Measurements from ENCODE around the gene NUP210L. TPM values are rescaled to one million over a fixed set of nuclear protein-coding genes. Genes with fewer than 3 reads are reported as not detected.

The NUP210L gene
- total and polyA plus RNA-seq, 9 of the 15 experiments (the other 6 are each of a cell fraction or from before 2014, with no cell fraction given), result 0.01 to 0.04 TPM; not detected in 7

DNA sequence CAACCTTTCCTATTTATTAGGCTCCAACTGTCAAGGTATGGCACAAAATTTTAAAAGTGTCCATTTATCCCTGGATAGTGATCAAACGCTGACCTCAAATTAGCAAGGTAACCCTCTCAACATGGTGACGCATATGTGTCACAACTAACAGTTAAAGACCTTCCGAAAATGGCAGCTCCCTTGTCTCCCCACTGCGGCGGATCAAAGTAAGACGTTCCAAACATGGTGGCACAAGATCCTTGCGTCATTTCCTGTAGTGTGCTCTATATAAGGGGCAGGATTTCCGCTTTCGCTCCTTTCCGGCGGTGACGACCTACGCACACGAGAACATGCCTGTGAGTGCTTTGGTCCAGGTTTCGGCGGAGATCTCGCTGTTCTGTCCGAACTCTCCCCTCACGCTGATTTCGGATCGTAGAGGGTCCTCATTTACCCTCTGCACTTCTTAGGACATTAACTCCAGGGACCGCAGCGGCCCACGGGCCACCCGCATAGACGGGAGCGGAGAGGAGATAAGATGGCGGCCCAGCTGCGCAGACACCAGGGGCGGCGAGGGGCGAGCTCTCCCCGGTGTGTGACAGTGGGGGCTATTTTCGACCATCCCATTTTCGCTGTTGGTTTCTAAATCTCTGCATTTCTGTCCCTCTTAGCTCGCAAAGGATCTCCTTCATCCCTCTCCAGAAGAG, 164.3 kb downstream of the NUP210L start, which contains the start of gene RPS27 (continued):
- TF ChIP-seq MEIS2 (IDR thresholded peaks at IDR 0.05; ENCODE audit: partially characterized antibody) (peak; percentile 62), RUNX1 (IDR thresholded peaks at IDR 0.05; ENCODE audit: low read depth) (0 out of 2 replicates have a peak, but pooled peaks have one; percentile 23), POLR2H (tag; IDR thresholded peaks at IDR 0.05; ENCODE audit: low read depth) (peak; percentile 99), KHSRP (IDR thresholded peaks at IDR 0.05) (no peak), TAF9B (IDR thresholded peaks at IDR 0.05; ENCODE audit: partially characterized antibody) (peak; percentile 99), POLR2AphosphoS5 (IDR thresholded peaks at IDR 0.05; ENCODE audit: control insufficient read depth, insufficient read depth, low read depth, low read length) (peak; percentile 100), ZNF431 (CRISPR knock-in tag; IDR thresholded peaks at IDR 0.05) (no peak; the same call in 1 of the 2 replicates), TFAM (CRISPR knock-in tag; conservative IDR thresholded peaks at IDR 0.05) (no peak), NFYB (IDR thresholded peaks at IDR 0.05; ENCODE audit: extremely low read depth, insufficient read length) (no peak), C11orf30 (IDR thresholded peaks at IDR 0.05; ENCODE audit: low read depth) (no peak; the same call in 1 of the 2 replicates), ZNF133 (CRISPR knock-in tag; IDR thresholded peaks at IDR 0.05) (no peak), CBX1 (IDR thresholded peaks at IDR 0.05; ENCODE audit: low read depth) (peak; percentile 60; the same call in 1 of the 2 replicates), CBFA2T2 (conservative IDR thresholded peaks at IDR 0.05) (no peak), CXXC5 (CRISPR knock-in tag; IDR thresholded peaks at IDR 0.05) (peak; percentile 77), ZNF79 (CRISPR knock-in tag; IDR thresholded peaks at IDR 0.05; ENCODE audit: low read depth) (no peak), IFI16 (CRISPR knock-in tag; IDR thresholded peaks at IDR 0.05) (no peak)
- TF ChIP-seq, protein P1, sequence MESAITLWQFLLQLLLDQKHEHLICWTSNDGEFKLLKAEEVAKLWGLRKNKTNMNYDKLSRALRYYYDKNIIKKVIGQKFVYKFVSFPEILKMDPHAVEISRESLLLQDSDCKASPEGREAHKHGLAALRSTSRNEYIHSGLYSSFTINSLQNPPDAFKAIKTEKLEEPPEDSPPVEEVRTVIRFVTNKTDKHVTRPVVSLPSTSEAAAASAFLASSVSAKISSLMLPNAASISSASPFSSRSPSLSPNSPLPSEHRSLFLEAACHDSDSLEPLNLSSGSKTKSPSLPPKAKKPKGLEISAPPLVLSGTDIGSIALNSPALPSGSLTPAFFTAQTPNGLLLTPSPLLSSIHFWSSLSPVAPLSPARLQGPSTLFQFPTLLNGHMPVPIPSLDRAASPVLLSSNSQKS (CRISPR knock-in tag; IDR thresholded peaks at IDR 0.05), result no peak
- TF ChIP-seq, protein P2, sequence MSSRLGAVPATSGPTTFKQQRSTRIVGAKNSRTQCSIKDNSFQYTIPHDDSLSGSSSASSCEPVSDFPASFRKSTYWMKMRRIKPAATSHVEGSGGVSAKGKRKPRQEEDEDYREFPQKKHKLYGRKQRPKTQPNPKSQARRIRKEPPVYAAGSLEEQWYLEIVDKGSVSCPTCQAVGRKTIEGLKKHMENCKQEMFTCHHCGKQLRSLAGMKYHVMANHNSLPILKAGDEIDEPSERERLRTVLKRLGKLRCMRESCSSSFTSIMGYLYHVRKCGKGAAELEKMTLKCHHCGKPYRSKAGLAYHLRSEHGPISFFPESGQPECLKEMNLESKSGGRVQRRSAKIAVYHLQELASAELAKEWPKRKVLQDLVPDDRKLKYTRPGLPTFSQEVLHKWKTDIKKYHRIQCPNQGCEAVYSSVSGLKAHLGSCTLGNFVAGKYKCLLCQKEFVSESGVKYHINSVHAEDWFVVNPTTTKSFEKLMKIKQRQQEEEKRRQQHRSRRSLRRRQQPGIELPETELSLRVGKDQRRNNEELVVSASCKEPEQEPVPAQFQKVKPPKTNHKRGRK (tag; IDR thresholded peaks at IDR 0.05), result no peak
- TF ChIP-seq, protein P3, sequence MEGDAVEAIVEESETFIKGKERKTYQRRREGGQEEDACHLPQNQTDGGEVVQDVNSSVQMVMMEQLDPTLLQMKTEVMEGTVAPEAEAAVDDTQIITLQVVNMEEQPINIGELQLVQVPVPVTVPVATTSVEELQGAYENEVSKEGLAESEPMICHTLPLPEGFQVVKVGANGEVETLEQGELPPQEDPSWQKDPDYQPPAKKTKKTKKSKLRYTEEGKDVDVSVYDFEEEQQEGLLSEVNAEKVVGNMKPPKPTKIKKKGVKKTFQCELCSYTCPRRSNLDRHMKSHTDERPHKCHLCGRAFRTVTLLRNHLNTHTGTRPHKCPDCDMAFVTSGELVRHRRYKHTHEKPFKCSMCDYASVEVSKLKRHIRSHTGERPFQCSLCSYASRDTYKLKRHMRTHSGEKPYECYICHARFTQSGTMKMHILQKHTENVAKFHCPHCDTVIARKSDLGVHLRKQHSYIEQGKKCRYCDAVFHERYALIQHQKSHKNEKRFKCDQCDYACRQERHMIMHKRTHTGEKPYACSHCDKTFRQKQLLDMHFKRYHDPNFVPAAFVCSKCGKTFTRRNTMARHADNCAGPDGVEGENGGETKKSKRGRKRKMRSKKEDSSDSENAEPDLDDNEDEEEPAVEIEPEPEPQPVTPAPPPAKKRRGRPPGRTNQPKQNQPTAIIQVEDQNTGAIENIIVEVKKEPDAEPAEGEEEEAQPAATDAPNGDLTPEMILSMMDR (IDR thresholded peaks at IDR 0.05 in 2 of 3, conservative IDR thresholded peaks at IDR 0.05 in 1 of 3; ENCODE audit: insufficient read depth in 2 of 3, low read depth in 1 of 3, low read length in 3 of 3), result peak in 1 of 3 experiments; percentile 26; a peak in 1 of 6 replicates
- TF ChIP-seq, protein P4, sequence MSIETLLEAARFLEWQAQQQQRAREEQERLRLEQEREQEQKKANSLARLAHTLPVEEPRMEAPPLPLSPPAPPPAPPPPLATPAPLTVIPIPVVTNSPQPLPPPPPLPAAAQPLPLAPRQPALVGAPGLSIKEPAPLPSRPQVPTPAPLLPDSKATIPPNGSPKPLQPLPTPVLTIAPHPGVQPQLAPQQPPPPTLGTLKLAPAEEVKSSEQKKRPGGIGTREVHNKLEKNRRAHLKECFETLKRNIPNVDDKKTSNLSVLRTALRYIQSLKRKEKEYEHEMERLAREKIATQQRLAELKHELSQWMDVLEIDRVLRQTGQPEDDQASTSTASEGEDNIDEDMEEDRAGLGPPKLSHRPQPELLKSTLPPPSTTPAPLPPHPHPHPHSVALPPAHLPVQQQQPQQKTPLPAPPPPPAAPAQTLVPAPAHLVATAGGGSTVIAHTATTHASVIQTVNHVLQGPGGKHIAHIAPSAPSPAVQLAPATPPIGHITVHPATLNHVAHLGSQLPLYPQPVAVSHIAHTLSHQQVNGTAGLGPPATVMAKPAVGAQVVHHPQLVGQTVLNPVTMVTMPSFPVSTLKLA (conservative IDR thresholded peaks at IDR 0.05), result peak; percentile 72 to 83

Measured in K562 (cell line).